GM21423 (cell line): ENCODE measurements around the gene CCDC33.

Experiments
- ATAC-seq: cut with Tn5 transposase; IDR thresholded peaks from one replicate; pipeline ENCODE4 v1.9.1; 2021; ENCODE audit warnings: mild to moderate bottlenecking, moderate library complexity; ENCODE audit not compliant: unreplicated experiment

Gene CCDC33

DNA sequence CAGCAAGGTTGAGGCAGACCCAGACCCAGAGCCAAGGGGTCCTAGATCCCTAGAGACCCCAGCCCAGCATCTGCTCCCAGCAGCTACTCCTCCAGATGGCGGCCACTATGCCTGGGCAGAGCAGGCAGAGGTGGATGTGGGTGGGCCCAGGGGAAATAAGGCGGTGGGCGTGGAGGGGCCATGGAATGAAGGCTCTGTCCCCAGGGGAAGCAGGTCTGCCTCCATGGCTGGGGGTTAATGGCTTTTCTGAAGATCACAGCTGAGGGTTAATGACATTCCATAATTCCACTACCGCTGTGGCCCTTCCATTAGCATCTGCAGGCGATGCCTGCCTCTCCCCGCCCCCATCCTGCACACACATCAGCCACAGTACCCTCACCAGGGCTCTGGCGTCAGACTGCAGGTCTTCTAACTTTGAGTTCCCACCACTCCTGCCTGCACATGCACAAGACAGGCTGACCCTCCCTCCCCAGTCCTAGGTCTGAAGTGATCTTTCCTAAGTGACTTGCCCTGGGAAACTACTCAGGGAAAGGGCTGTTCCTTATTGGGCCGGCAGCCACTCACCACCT, 41.2 kb downstream of the CCDC33 start:
- no peak for ATAC-seq

GRCh38 chr15:74278207-74278606, 42.1 kb downstream of the CCDC33 start:
- no peak for ATAC-seq

DNA sequence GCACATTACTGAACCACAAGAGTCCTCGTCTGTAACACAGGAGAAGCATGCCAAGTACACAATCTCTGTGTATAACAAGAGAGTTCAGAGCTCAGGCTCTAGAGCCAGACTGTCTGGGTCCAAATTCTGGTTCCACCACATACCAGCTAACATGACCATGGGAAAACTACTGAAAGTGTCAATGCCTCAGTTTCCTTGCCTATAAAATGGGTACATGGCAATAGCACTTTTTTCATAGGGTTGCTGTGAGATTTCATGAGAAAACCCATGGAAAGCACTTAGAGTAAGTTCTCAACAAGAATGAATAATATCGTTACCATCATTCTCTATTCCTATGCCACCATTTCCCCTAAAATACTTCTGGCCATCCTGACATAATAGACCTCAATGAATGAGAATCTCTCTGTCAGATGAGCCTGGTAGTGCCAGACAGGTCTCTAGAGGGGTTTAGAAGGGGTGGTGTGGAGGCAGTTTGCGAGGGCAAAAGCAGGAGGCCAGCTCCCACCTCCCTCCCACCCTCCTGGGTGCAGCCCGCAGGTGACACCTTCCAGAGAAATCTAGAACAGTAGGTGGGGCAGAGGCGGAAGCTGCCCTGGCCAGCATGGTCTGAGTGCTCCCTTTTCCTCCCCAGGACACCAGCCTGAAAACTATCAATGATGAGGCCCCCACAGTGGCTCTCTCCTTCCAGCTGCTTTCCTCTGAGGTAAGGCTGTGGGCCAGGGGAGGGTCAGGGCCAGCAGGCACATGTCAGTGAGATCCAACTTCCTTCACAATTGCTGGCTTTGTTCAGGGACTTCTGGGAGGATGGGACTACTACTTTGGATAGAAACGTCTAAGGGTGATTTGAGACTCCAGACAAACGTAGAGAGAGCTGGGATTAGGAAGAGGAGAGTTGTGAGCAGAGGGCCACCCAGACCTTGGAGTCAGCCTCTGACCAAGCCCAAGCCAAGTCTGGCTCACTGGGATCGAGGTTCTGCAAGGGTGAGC, 45.3 kb downstream of the CCDC33 start:
- no peak for ATAC-seq

DNA sequence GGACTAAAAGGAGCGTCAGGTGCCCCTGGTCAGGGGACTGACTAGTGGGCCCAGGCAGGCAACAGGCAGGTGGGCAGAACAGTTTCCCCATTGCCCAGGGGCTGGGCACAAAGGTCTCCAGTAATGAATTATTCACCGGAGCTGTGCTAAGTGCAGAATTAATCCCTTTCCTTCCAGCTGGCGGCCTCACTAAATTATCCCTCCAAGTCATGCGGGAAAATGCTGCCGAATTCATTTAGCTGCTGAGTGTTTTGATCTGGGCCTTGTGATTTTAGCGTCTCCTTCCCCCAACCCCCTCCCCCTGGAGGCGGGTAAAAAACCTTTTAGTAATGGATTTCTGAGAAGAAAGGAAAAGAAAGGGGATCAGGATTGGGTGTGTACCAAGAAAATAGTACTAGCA, 47.2 kb downstream of the CCDC33 start:
- no peak for ATAC-seq

GRCh38 chr15:74289671-74290070, 53.5 kb downstream of the CCDC33 start:
- ATAC-seq, result no peak

- ATAC-seq, result no peak
These were observed 54.5 kb downstream of the CCDC33 start for GRCh38 chr15:74290645-74291044.

- ATAC-seq, result no peak
These were observed 55.3 kb downstream of the CCDC33 start for GRCh38 chr15:74291101-74292071.

DNA sequence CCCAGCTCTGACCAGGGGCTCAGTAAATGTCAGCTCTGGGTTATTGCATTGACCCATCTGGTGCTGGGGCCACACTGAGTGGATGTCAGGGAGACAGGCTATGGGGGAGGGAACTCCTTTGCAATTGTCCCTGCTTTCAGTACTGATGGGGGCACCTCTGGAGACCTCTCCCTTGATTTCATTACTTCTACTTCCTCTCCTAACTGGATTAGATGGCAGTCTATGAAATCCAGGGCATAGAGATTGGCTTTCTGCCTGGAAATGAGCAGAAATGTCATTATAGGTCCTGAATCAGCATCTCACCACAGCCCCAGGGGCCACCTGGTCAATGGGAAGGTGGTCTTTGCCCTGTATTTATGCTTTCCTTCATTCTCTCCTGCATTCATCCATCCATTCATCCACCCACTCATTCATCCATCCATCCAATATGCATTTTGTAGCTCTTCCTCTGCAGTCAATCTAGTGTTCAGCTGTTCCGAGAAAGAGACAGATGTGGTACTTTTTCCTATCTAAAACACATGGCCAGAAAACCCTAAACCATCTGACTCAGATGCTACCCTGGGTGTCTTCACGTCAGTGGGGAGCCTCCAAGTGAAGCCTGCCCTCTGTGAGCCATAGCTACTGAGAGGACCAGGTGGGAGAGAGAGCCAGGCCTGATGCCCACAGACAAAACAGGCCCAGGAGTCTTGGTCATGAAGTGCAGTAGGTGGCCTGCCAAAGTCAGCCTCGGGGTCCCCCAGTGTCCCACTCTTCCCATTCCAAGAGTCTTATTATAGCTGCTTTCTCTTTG, 57.1 kb downstream of the CCDC33 start:
- no peak for ATAC-seq

DNA sequence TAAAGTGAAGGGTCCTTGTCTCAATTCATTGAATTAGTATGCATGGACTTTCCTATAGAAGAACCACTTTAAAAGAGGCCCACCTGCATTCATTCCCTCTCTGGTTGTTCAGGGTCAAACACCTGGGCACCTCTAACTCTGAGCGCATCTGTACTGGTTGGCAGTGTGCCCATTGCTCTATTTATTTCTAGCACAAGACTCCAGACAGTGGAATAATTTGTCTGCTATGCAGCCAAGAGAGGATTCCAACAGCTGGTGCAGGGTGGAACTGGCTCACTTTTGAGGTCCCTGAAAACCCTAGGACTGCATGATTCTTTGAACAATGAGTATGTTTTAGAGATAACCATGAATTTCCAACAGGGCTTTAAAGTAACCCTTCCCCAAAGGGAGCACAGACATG, 57.9 kb downstream of the CCDC33 start:
- no peak for ATAC-seq

DNA sequence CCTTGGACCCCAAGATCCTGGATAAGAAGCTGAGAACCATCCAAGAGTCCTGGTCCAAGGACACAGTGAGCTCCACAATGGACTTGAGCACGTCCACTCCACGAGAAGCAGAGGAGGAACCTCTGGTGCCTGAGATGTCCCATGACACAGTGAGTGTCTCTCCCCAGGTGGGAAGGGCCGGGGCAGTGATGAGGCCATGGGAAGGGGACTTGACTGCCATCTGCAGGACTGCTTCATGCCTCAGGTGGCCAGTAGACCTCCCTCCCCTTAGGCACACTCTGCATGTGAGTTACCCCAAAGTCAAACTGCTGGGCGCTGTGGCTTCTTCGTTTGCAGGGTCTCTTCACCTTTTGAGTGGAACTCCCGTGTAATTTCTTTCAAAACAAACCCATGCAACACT, 59.7 kb downstream of the CCDC33 start:
- no peak for ATAC-seq

DNA sequence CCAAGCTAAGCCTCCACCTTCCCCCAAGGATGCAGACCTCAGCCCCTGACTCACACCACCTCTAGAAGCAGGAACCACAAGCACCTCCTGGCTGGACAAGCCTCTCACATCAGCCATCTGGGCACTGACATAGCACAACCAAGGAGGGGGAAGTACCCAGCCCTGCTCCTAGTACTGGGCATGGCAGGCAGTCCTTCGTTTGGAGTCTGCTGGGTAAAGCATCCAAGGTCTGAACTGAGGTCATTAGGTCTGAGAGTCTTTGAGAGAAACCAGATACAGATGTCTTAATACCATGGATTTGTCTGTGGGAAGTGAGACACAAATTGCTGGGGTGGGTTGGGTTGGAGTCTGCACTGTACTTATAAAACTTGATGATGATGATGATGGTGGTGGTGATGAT, 61.8 kb downstream of the CCDC33 start:
- ATAC-seq, result no peak

DNA sequence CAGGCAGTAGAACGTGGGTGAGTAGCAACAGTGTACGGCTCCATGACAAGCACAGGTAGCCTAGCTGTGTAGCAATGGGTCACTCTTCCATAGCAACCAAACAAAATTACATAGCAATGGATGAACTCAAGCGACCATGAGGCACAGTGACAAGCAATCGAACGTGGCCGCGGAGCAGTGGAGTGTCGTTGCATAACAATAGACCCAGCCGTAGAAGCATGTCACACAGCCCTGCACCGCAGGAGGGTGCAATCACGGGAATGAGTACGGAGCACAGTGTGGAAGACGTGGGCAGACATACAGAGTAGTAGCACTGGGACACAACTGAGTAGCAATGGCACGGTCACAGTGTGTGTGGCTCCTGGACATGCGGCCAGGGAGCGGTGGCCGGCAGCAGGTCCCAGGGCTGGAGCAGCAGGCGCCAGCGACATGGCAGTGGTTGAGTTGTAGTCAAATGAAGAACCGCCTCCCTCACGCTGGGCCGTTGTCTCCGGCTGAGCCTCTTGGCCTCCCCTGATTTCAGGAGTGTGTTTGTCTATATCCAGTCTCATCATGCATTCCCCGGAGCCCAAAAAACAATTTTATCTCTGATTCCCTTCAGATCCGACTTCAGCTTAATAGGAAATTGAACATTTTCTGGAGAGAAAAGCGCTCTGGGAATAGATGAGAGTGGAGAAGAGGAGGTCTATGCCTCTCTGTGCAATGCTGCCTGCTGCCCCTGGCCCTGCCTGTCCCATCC, 64.1 kb downstream of the CCDC33 start:
- ATAC-seq, result no peak

GRCh38 chr15:74301583-74302361, 65.6 kb downstream of the CCDC33 start:
- ATAC-seq, result no peak

GRCh38 chr15:74302821-74303359, 66.8 kb downstream of the CCDC33 start:
- no peak for ATAC-seq

GRCh38 chr15:74303741-74304309, 67.7 kb downstream of the CCDC33 start:
- ATAC-seq, result no peak

DNA sequence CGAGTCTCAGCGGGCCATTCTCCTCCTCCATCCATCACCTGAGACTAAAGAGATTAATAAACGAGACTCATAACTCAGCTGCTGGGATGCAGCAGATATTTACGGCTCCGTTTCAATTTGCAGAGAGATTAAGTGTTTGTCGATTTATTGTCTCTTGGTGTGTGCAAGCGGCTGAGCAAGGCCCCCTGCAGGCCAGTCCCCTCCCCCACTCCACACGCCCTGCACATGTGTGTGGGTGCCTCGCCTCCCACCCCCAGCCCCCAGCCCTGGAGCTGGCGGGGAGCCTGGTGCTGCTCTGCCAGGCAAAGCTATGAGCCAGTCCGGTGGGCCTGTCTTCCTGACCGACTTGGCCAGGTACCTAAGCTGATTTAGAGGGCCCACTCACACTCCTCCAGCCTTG, 68.3 kb downstream of the CCDC33 start:
- no peak for ATAC-seq

GRCh38 chr15:74305687-74306086, 69.6 kb downstream of the CCDC33 start:
- ATAC-seq, result no peak

DNA sequence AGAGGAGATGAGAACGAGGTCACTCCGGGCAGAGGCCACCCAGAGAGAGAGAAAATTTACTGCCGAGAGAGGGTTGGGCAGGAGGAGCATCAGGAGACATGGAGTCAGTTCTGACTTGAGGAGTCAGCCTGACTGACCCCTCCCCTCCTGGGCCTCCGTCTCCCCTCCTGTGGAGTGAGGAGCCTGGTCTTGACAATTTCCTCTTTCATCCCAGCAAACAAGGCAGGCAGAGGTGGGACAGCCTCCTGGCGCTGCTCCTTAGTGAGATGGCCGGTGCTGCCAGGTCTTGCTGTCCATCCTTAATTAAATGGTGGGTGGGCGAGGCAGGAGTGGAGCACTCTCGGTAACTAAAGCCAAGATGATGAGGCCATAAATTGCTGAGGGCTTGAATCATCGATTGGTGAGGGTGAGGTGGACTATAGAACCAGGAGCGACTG, 70.7 kb downstream of the CCDC33 start:
- ATAC-seq, result no peak
